PFSK-1 (cell line): Measurements from ENCODE around the gene GABBR2.

Source experiments
- FOXP2 ChIP-seq: optimal IDR thresholded peaks from 2 replicates; pipeline ENCODE3; 2011; ENCODE audit warnings: borderline replicate concordance, control low read depth, inconsistent platforms; ENCODE audit not compliant: insufficient read depth; ENCODE audit errors: extremely low read length, extremely low read depth
- POLR2AphosphoS5 ChIP-seq: IDR thresholded peaks from 2 replicates; pipeline ENCODE4 v1.6.1; 2012; ENCODE audit warnings: low read depth, mild to moderate bottlenecking, control low read depth, low read length, moderate library complexity
- SIN3A ChIP-seq: IDR thresholded peaks from 2 replicates; pipeline ENCODE4 v1.6.1; 2012; ENCODE audit warnings: mild to moderate bottlenecking, low read length, moderate library complexity, borderline replicate concordance; ENCODE audit not compliant: insufficient read depth
- TAF1 ChIP-seq: IDR thresholded peaks from 2 replicates; pipeline ENCODE4 v1.6.1; 2012; ENCODE audit warnings: low read length, control low read depth, borderline replicate concordance; ENCODE audit not compliant: insufficient read depth
- TF ChIP-seq, protein P1 (sequence below), 2 experiments: IDR thresholded peaks; 2 replicates each; pipeline versions ENCODE4 v1.6.1 to v1.8.0; 2011 to 2012; ENCODE audit warnings: low read depth in 2 of 2, low read length in 2 of 2, control low read depth in 1 of 2, inconsistent platforms in 1 of 2, mild to moderate bottlenecking in 1 of 2, moderate library complexity in 1 of 2; ENCODE audit not compliant: insufficient read depth in 1 of 2

The GABBR2 gene

DNA sequence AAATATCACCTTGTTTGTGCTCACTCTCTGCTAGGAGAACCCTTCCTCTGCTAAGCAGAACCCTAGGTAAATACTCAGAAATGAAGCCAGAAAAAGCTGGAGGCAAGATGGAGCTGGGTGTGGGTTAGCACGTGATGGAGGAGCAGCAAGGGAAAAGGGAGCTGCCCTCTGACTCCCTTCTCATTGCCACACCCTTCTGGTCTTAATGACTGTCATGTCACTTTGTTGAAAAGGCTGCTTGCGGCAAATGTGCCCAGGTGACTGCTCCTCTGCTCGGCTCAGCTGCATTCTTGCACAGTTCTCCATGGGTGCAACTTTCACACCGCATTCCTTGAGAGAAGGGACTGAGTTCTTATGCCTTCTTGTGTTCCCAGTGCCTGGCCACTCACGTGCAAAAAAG lies 416.9 kb downstream of the GABBR2 start:
- no peak for TF ChIP-seq POLR2AphosphoS5
- no peak for TF ChIP-seq FOXP2

DNA sequence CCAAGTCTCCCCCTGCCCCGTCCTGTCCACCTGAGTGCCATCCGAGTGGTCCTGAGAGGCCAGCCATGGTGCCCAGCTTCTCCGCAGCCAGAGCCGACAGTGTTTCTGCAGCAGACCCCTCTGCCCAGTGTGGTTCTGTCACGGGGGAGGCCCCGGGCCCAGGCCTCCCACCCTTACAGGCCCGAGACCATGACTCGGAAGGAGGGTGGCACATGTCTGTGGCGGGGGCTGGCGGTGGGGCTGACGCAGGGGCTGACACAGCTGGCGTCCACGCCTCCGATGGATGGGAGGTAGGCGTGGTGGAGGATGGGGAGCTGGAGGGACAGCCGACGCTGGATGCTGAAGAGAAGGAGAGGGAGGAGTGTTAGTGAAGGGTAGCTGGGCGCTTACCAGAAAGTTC lies 418.3 kb downstream of the GABBR2 start:
- TF ChIP-seq SIN3A (no peak), FOXP2 (no peak), POLR2AphosphoS5 (no peak)
- TF ChIP-seq, protein P1, sequence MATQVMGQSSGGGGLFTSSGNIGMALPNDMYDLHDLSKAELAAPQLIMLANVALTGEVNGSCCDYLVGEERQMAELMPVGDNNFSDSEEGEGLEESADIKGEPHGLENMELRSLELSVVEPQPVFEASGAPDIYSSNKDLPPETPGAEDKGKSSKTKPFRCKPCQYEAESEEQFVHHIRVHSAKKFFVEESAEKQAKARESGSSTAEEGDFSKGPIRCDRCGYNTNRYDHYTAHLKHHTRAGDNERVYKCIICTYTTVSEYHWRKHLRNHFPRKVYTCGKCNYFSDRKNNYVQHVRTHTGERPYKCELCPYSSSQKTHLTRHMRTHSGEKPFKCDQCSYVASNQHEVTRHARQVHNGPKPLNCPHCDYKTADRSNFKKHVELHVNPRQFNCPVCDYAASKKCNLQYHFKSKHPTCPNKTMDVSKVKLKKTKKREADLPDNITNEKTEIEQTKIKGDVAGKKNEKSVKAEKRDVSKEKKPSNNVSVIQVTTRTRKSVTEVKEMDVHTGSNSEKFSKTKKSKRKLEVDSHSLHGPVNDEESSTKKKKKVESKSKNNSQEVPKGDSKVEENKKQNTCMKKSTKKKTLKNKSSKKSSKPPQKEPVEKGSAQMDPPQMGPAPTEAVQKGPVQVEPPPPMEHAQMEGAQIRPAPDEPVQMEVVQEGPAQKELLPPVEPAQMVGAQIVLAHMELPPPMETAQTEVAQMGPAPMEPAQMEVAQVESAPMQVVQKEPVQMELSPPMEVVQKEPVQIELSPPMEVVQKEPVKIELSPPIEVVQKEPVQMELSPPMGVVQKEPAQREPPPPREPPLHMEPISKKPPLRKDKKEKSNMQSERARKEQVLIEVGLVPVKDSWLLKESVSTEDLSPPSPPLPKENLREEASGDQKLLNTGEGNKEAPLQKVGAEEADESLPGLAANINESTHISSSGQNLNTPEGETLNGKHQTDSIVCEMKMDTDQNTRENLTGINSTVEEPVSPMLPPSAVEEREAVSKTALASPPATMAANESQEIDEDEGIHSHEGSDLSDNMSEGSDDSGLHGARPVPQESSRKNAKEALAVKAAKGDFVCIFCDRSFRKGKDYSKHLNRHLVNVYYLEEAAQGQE (IDR thresholded peaks at IDR 0.05; ENCODE audit: insufficient read depth in 1 of 2, low read depth in 2 of 2, low read length in 2 of 2) = no peak

DNA sequence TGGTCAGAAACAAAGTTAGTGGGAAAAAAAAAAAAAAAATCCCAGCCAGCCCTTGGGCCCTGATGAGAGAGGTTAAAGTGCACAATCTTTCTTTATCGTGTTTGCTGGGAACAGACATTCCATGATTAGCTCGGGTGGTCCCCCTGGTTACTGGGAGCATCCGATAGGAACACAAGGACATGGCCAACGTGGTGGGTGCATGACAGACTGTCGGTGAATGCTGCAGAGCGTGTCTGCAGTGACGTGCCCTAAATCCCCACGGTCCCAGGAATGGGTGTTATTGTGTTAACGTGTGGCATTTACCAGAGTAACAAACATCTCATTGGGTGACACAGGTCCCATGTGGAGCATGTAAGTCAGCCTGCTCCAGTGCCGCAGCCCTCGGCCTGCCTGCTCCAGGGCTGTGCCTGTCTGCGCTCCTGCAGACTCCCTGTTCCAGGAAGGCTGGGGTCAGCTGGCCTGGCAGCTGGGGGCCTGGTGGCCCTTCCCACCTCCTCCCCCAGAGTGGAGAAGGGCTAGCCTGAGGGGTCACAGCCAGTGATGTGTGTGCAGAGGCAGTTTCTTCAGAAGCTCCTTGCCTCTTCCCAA lies 419.0 kb downstream of the GABBR2 start:
- no peak for TF ChIP-seq FOXP2
- no peak for TF ChIP-seq SIN3A
- TF ChIP-seq POLR2AphosphoS5 = no peak
- no peak for TF ChIP-seq TAF1
- TF ChIP-seq, protein P1 (IDR thresholded peaks at IDR 0.05; ENCODE audit: insufficient read depth in 1 of 2, low read depth in 2 of 2, low read length in 2 of 2) = no peak

DNA sequence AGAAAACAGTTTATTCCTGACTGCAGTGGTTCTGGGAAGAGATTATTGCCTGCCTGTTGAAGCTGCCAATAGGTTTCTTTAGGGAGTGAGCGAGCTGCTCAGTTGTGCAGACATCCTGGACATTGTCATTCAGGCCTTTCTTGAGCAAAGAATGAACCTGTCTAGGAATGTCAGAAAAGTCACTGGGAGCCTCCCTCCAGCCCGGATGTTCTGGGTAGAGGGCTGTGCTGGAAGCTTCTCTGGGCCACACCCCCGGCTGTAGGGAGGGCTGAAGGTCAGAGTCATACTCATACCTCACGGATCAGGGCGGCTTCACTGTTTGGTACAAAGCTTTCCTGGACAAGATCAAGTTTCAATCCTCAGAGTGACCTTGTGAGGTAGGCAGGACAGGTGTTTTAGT lies 419.9 kb downstream of the GABBR2 start:
- TF ChIP-seq POLR2AphosphoS5 (no peak), SIN3A (no peak), TAF1 (no peak), FOXP2 (no peak)
- TF ChIP-seq, protein P1 (IDR thresholded peaks at IDR 0.05; ENCODE audit: insufficient read depth in 1 of 2, low read depth in 2 of 2, low read length in 2 of 2) = no peak

DNA sequence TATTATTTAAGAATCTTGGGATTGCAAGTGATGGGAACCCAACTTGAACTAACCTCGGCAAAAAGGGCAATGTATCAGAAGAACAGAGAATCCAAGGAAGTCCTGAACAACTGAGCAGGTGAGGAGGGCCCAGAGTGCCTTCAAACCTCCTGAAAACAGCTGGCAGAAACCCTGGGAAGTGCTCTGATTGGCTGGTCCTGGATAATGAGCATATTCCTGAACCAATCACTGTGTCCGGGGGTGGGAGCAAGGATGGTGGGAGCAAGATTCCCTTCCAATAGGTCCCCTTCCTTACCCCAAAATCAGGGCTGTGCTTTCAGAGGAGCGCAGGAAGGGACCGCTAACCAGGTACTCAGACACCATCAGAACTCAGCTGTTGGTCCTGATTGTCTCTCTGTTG lies 421.4 kb downstream of the GABBR2 start:
- TF ChIP-seq TAF1 = no peak
- no peak for TF ChIP-seq SIN3A
- no peak for TF ChIP-seq POLR2AphosphoS5
- no peak for TF ChIP-seq FOXP2
- TF ChIP-seq, protein P1 (IDR thresholded peaks at IDR 0.05; ENCODE audit: insufficient read depth in 1 of 2, low read depth in 2 of 2, low read length in 2 of 2) = no peak

DNA sequence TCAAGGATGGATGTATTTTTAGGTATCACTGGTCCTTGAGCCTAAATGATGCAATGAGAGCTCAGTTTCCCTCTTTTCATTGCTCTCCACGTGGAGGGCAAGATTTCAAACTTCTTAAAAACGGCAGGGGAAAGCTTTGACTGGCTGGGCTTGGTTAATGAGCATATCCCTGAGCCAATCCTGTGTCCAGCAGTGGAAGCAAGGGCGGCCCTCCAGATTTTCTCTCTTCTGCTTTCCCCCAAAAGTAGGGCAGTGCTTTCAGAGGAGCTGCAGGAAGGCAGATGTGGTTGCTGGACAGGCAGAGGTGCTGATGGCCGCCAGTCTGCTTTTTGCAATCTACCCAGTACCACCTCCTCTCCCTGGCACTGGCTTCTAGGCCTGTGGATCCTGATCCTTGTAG lies 423.3 kb downstream of the GABBR2 start:
- TF ChIP-seq POLR2AphosphoS5 (no peak), SIN3A (no peak), TAF1 (no peak), FOXP2 (no peak)
- TF ChIP-seq, protein P1 (IDR thresholded peaks at IDR 0.05; ENCODE audit: insufficient read depth in 1 of 2, low read depth in 2 of 2, low read length in 2 of 2) = no peak
